ENCODE measurements around the gene ZRSR2.
"Not testable (repeated sequence)": the region's sequence is repeated elsewhere in the genome, so short reads cannot be mapped to it uniquely, and the experiment has no call there.

ZRSR2 gene

GRCh38 chrX:15790769-15791290, 546 bp downstream of the ZRSR2 start:
- DNase-seq, result peak in 6 of 56 donors; percentile 3 to 50 (median 30)

- no peak for DNase-seq
Observed at GRCh38 chrX:15797707-15798106, 7.4 kb downstream of the ZRSR2 start.

- no peak for DNase-seq
Observed at GRCh38 chrX:15804563-15804962, 14.3 kb downstream of the ZRSR2 start.

GRCh38 chrX:15808254-15808653, 18.0 kb downstream of the ZRSR2 start:
- DNase-seq, result no peak

GRCh38 chrX:15812192-15812938, 22.1 kb downstream of the ZRSR2 start:
- DNase-seq, result no peak

- DNase-seq, result no peak
Observed at GRCh38 chrX:15813416-15813815, 23.1 kb downstream of the ZRSR2 start.

GRCh38 chrX:15814771-15815365, 24.6 kb downstream of the ZRSR2 start:
- DNase-seq, result no peak

GRCh38 chrX:15815779-15816437, 25.6 kb downstream of the ZRSR2 start:
- peak in 3 of 56 donors; percentile 1 to 3 (median 2) for DNase-seq

- DNase-seq, result no peak
Observed at GRCh38 chrX:15816438-15816809, 26.1 kb downstream of the ZRSR2 start.

- no peak for DNase-seq
Observed at GRCh38 chrX:15816886-15817285, 26.6 kb downstream of the ZRSR2 start.

- no peak for DNase-seq
Observed at GRCh38 chrX:15820106-15821073, 30.1 kb downstream of the ZRSR2 start.

GRCh38 chrX:15822922-15823321, 32.6 kb downstream of the ZRSR2 start:
- no peak for DNase-seq

- no peak for DNase-seq
Observed at GRCh38 chrX:15825936-15826335, 35.7 kb downstream of the ZRSR2 start.

GRCh38 chrX:15829217-15829616, 38.9 kb downstream of the ZRSR2 start:
- no peak for DNase-seq

GRCh38 chrX:15831347-15831746, 41.1 kb downstream of the ZRSR2 start:
- DNase-seq, result not testable (repeated sequence)

GRCh38 chrX:15834053-15834452, 43.8 kb downstream of the ZRSR2 start:
- no peak for DNase-seq

GRCh38 chrX:15834827-15835595, 44.7 kb downstream of the ZRSR2 start:
- DNase-seq, result no peak

- no peak for DNase-seq
Observed at GRCh38 chrX:15838017-15838416, 47.7 kb downstream of the ZRSR2 start.

- DNase-seq, result no peak
Observed at GRCh38 chrX:15841853-15842516, 51.7 kb downstream of the ZRSR2 start.

- DNase-seq, result no peak
Observed at GRCh38 chrX:15843960-15844359, 53.7 kb downstream of the ZRSR2 start.
